ENCODE measurements around the gene PRM2.

PRM2 gene

DNA sequence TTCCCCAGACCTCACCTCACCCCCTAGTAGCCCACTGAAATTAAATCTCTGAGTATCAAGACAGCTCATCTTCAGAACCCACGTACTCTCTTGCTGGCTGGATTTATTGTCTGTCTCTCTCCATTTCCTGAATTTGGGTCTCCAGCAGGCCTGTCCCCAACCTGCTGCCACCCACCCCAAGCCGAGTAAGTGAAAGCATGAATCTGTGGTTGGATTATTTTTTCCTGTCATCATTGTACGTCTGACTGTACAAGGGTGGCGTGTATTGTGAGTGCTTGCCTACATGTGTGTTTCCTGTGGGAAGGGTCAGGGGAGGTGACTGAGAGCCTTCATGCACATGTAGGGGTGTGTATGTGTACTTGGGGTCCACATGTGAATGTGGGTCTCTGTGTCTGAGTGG is 12.5 kb downstream of the PRM2 start:
- no peaks in the 10 kb centered on the region for H3K9me2 ChIP-seq (replicated peaks; ENCODE audit: insufficient read depth, low read length)
- H3K27ac ChIP-seq (ENCODE audit: low read depth, low read length): no peak overlapping the region
- TF ChIP-seq, protein P1, sequence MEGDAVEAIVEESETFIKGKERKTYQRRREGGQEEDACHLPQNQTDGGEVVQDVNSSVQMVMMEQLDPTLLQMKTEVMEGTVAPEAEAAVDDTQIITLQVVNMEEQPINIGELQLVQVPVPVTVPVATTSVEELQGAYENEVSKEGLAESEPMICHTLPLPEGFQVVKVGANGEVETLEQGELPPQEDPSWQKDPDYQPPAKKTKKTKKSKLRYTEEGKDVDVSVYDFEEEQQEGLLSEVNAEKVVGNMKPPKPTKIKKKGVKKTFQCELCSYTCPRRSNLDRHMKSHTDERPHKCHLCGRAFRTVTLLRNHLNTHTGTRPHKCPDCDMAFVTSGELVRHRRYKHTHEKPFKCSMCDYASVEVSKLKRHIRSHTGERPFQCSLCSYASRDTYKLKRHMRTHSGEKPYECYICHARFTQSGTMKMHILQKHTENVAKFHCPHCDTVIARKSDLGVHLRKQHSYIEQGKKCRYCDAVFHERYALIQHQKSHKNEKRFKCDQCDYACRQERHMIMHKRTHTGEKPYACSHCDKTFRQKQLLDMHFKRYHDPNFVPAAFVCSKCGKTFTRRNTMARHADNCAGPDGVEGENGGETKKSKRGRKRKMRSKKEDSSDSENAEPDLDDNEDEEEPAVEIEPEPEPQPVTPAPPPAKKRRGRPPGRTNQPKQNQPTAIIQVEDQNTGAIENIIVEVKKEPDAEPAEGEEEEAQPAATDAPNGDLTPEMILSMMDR (IDR thresholded peaks at IDR 0.05; ENCODE audit: insufficient read depth, low read length, poor library complexity, severe bottlenecking): no peak
- TF ChIP-seq EZH2phosphoT487 (conservative IDR thresholded peaks at IDR 0.05; ENCODE audit: low read length): no peak
- H3K4me3 ChIP-seq (ENCODE audit: insufficient read depth, low read length, poor library complexity, severe bottlenecking): no peak overlapping the region
- H2AFZ ChIP-seq (ENCODE audit: low read depth, low read length, severe bottlenecking): no peak overlapping the region
- no peaks in the 10 kb centered on the region for H3K27me3 ChIP-seq (ENCODE audit: low read length)
- no peaks in the 10 kb centered on the region for H3K79me2 ChIP-seq (ENCODE audit: insufficient read depth, low read length)
- H4K20me1 ChIP-seq (ENCODE audit: low read depth, low read length): no peaks in the 10 kb centered on the region
- no peak overlapping the region for H3K4me2 ChIP-seq (ENCODE audit: low read depth, low read length, poor library complexity, severe bottlenecking)
- H3K9ac ChIP-seq (ENCODE audit: low read length): no peak overlapping the region
- H3K36me3 ChIP-seq (ENCODE audit: low read length): no peaks in the 10 kb centered on the region
- H3K9me3 ChIP-seq (ENCODE audit: insufficient read depth, low read length): no peaks in the 10 kb centered on the region
- H3F3A ChIP-seq (ENCODE audit: insufficient read depth): no peaks in the 10 kb centered on the region

DNA sequence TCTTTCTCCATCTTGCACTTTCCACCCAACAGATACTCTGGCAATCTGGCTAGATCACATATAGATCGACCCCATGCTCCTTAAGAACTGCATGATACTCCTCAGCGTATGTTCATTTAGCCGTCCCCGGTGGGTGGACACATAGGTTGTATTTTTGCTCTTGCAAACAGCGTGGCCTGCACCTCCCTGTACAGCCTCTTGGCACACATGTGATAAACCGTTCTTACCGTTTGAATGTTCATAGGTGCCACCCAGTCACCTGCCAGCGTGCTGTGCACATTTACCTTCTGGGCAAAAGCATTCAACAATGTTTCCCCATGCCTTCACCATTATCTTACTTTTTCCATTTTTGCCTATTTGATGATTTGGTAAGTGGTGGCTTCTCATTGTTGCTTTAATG is 13.4 kb downstream of the PRM2 start:
- Histone ChIP-seq H3F3A (ENCODE audit: insufficient read depth) (no peaks in the 10 kb centered on the region), H3K9me2 (replicated peaks; ENCODE audit: insufficient read depth, low read length) (no peaks in the 10 kb centered on the region), H3K9me3 (ENCODE audit: insufficient read depth, low read length) (no peaks in the 10 kb centered on the region), H3K36me3 (ENCODE audit: low read length) (no peaks in the 10 kb centered on the region), H3K4me3 (ENCODE audit: insufficient read depth, low read length, poor library complexity, severe bottlenecking) (no peak overlapping the region), H3K4me2 (ENCODE audit: low read depth, low read length, poor library complexity, severe bottlenecking) (no peak overlapping the region), H3K27me3 (ENCODE audit: low read length) (no peaks in the 10 kb centered on the region), H2AFZ (ENCODE audit: low read depth, low read length, severe bottlenecking) (no peak overlapping the region), H4K20me1 (ENCODE audit: low read depth, low read length) (no peaks in the 10 kb centered on the region), H3K9ac (ENCODE audit: low read length) (no peak overlapping the region), H3K27ac (ENCODE audit: low read depth, low read length) (no peak overlapping the region), H3K79me2 (ENCODE audit: insufficient read depth, low read length) (no peaks in the 10 kb centered on the region)
- TF ChIP-seq EZH2phosphoT487 (conservative IDR thresholded peaks at IDR 0.05; ENCODE audit: low read length): no peak
- TF ChIP-seq, protein P1 (IDR thresholded peaks at IDR 0.05; ENCODE audit: insufficient read depth, low read length, poor library complexity, severe bottlenecking): no peak

DNA sequence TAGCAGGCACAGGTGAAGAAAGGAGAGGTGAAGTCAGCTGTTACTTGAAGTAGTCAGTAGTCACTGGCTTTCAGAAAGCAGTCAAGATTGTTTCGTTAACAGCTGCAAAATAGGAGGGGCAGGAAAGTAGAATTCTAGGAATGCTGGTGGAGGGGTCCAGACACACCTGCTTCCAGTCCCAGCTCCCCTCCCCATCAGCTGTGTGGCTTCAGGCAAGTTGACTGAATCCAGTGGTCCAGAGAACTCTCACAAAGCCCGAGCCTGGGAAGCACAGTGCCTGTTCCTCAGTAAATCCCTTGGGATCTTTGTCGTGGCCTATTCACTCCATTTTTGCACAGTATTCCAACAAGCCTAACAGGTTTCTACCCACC is 15.7 kb downstream of the PRM2 start:
- no peak overlapping the region for H3K27ac ChIP-seq (ENCODE audit: low read depth, low read length)
- no peak overlapping the region for H2AFZ ChIP-seq (ENCODE audit: low read depth, low read length, severe bottlenecking)
- no peaks in the 10 kb centered on the region for H3K79me2 ChIP-seq (ENCODE audit: insufficient read depth, low read length)
- H3K9me2 ChIP-seq (replicated peaks; ENCODE audit: insufficient read depth, low read length): no peaks in the 10 kb centered on the region
- no peaks in the 10 kb centered on the region for H3K27me3 ChIP-seq (ENCODE audit: low read length)
- H4K20me1 ChIP-seq (ENCODE audit: low read depth, low read length): no peaks in the 10 kb centered on the region
- H3K4me3 ChIP-seq (ENCODE audit: insufficient read depth, low read length, poor library complexity, severe bottlenecking): no peak overlapping the region
- no peak overlapping the region for H3K9ac ChIP-seq (ENCODE audit: low read length)
- no peak overlapping the region for H3K4me2 ChIP-seq (ENCODE audit: low read depth, low read length, poor library complexity, severe bottlenecking)
- H3F3A ChIP-seq (ENCODE audit: insufficient read depth): no peaks in the 10 kb centered on the region
- no peaks in the 10 kb centered on the region for H3K9me3 ChIP-seq (ENCODE audit: insufficient read depth, low read length)
- TF ChIP-seq, protein P1 (IDR thresholded peaks at IDR 0.05; ENCODE audit: insufficient read depth, low read length, poor library complexity, severe bottlenecking): no peak
- no peak for TF ChIP-seq EZH2phosphoT487 (conservative IDR thresholded peaks at IDR 0.05; ENCODE audit: low read length)
- no peaks in the 10 kb centered on the region for H3K36me3 ChIP-seq (ENCODE audit: low read length)
